ENCODE results near the gene RTL1.

DNA sequence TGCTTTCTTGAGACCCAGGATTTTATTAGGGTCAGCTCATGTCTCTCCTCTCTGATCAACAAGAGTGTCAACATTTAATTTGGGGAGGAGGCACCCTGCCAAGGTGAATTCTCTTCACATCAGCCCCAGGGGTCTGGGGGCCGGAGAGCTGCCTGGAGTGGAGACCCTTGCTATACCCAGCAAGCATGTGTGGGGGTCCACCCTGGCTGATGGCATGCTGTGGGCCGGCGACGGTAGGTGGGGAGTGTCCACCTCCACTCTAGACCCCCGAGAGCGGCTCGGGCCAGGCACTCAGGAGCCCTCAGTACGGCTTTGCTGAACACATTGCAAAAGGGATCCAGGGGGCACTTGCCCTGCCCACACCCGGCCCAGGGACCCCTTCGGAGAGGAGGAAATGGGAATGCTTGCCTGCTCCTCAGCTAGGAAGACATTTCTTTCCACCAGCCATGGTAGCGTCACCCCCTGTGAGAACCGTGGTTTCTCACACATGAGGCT lies 67.2 kb downstream of the RTL1 start:
- TF ChIP-seq, protein P1, sequence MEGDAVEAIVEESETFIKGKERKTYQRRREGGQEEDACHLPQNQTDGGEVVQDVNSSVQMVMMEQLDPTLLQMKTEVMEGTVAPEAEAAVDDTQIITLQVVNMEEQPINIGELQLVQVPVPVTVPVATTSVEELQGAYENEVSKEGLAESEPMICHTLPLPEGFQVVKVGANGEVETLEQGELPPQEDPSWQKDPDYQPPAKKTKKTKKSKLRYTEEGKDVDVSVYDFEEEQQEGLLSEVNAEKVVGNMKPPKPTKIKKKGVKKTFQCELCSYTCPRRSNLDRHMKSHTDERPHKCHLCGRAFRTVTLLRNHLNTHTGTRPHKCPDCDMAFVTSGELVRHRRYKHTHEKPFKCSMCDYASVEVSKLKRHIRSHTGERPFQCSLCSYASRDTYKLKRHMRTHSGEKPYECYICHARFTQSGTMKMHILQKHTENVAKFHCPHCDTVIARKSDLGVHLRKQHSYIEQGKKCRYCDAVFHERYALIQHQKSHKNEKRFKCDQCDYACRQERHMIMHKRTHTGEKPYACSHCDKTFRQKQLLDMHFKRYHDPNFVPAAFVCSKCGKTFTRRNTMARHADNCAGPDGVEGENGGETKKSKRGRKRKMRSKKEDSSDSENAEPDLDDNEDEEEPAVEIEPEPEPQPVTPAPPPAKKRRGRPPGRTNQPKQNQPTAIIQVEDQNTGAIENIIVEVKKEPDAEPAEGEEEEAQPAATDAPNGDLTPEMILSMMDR (IDR thresholded peaks at IDR 0.05; ENCODE audit: low read depth, low read length): no peak
- TF ChIP-seq EZH2phosphoT487 (IDR thresholded peaks at IDR 0.05; ENCODE audit: low read depth): no peak
